Measurements from ENCODE around the gene BMP7.

DNA sequence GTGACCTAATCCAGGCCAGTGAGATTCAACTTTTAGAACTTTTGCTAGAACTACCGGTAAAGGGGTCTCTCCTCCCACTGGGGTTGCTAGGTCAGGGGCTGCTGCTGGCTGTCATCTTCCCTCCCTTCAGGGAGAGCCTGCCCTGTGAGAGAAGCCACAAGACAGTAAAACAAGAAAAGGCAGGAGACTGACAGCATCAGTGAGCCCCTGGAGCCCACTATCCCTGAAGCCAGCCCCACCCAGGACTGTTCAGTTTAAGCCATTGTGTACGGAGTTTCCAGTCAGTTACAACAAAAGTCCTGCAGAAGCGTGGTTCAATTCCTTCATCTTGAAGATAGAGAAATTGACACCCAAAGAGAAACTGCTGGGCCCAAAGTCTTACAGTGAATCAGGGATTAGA is 7.9 kb upstream of the BMP7 start:
- TF ChIP-seq, protein P1, sequence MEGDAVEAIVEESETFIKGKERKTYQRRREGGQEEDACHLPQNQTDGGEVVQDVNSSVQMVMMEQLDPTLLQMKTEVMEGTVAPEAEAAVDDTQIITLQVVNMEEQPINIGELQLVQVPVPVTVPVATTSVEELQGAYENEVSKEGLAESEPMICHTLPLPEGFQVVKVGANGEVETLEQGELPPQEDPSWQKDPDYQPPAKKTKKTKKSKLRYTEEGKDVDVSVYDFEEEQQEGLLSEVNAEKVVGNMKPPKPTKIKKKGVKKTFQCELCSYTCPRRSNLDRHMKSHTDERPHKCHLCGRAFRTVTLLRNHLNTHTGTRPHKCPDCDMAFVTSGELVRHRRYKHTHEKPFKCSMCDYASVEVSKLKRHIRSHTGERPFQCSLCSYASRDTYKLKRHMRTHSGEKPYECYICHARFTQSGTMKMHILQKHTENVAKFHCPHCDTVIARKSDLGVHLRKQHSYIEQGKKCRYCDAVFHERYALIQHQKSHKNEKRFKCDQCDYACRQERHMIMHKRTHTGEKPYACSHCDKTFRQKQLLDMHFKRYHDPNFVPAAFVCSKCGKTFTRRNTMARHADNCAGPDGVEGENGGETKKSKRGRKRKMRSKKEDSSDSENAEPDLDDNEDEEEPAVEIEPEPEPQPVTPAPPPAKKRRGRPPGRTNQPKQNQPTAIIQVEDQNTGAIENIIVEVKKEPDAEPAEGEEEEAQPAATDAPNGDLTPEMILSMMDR (IDR thresholded peaks at IDR 0.05), result no peak
- no peak for TF ChIP-seq POLR2A (IDR thresholded peaks at IDR 0.05)

Measured in thyroid gland (tissue), 4 donors.